HepG2 (cell line): ENCODE data around the gene GRB7. TPM values are rescaled to one million over a fixed set of nuclear protein-coding genes. Genes with fewer than 3 reads are reported as not detected.

Experiments used
- AHR ChIP-seq: IDR thresholded peaks from 2 replicates; pipeline ENCODE4 v1.6.1; 2018; ENCODE audit warnings: missing genetic modification reagents, missing compliant biosample characterization
- EZH2 ChIP-seq: conservative IDR thresholded peaks from 2 replicates; pipeline ENCODE4 v1.6.1; 2012; ENCODE audit warnings: mild to moderate bottlenecking, low read depth, low read length, moderate library complexity
- MAFG ChIP-seq: sonication (generic); formaldehyde crosslinking; IDR thresholded peaks from 2 replicates; pipeline ENCODE4 v1.5.1; 2020; ENCODE audit warnings: mild to moderate bottlenecking, missing genetic modification reagents
- MEF2D ChIP-seq: sonication (generic); formaldehyde crosslinking; IDR thresholded peaks from 2 replicates; pipeline ENCODE4 v1.5.1; 2020; ENCODE audit warnings: mild to moderate bottlenecking, missing genetic modification reagents
- NR3C1 ChIP-seq: sonication (generic); formaldehyde crosslinking; IDR thresholded peaks from 2 replicates; pipeline ENCODE4 v1.4.0; 2020; ENCODE audit warnings: missing genetic modification reagents
- TCF7 ChIP-seq: sonication (generic); IDR thresholded peaks from 2 replicates; pipeline ENCODE4 v1.6.1; 2016; ENCODE audit warnings: antibody characterized with exemption, low read depth
- TFAP4 ChIP-seq: sonication (generic); IDR thresholded peaks from 2 replicates; pipeline ENCODE4 v1.6.1; 2016; ENCODE audit warnings: low read depth, borderline replicate concordance
- ZBTB42 ChIP-seq: sonication (generic); formaldehyde crosslinking; IDR thresholded peaks from 2 replicates; pipeline ENCODE4 v1.5.0; 2020; ENCODE audit warnings: mild to moderate bottlenecking, missing genetic modification reagents
- ZBTB7A ChIP-seq: sonication (generic); formaldehyde crosslinking; IDR thresholded peaks from 2 replicates; pipeline ENCODE4 v1.8.0; 2022; ENCODE audit warnings: mild to moderate bottlenecking, missing genetic modification reagents
- ZFP36L1 ChIP-seq: sonication (generic); formaldehyde crosslinking; IDR thresholded peaks from 2 replicates; pipeline ENCODE4 v1.8.0; 2022; ENCODE audit warnings: mild to moderate bottlenecking, missing genetic modification reagents, moderate library complexity
- ZKSCAN1 ChIP-seq: fragments of 150-350 bp; IDR thresholded peaks from 2 replicates; pipeline ENCODE4 v1.6.1; 2014; ENCODE audit warnings: low read length
- ZNF142 ChIP-seq: sonication (generic); formaldehyde crosslinking; IDR thresholded peaks from 2 replicates; pipeline ENCODE4 v1.4.0; 2020; ENCODE audit warnings: missing genetic modification reagents
- ZNF33B ChIP-seq: sonication (generic); formaldehyde crosslinking; IDR thresholded peaks from 2 replicates; pipeline ENCODE4 v1.5.1; 2020; ENCODE audit warnings: mild to moderate bottlenecking, missing genetic modification reagents
- ZNF501 ChIP-seq: sonication (generic); formaldehyde crosslinking; IDR thresholded peaks from 2 replicates; pipeline ENCODE4 v1.5.1; 2020; ENCODE audit warnings: mild to moderate bottlenecking, moderate library complexity, missing genetic modification reagents
- ZNF646 ChIP-seq: sonication (generic); formaldehyde crosslinking; IDR thresholded peaks from 2 replicates; pipeline ENCODE4 v1.9.0; 2021; ENCODE audit warnings: mild to moderate bottlenecking, missing genetic modification reagents
- ZZZ3 ChIP-seq: sonication (generic); formaldehyde crosslinking; IDR thresholded peaks from 2 replicates; pipeline ENCODE4 v1.4.0; 2020; ENCODE audit warnings: missing genetic modification reagents, mild to moderate bottlenecking, borderline replicate concordance
- polyA plus RNA-seq, 8 experiments: library from polyadenylated mRNA; depleted of rRNA in 3 of 8; stranded (reverse) in 7 of 8; unstranded in 1 of 8; fragments of >200 nt; fragmentation: Illumina TruSeq in 4 of 8; extraction: Trizol in 4 of 8; gene quantifications; 2 replicates each; pipeline versions ENCODE4 v1.2.1 to v1.2.3, GENCODE V29; 2011 to 2016; ENCODE audit warnings: low read depth in 4 of 8, missing spikeins in 1 of 8, mixed read lengths in 1 of 8; ENCODE audit not compliant: insufficient read depth in 1 of 8
- total RNA-seq, 5 experiments: library from RNA; depleted of rRNA; stranded (reverse); fragments of >200 nt; fragmentation: Illumina TruSeq; extraction: Trizol; gene quantifications; 2 replicates each; pipeline ENCODE4 v1.2.3, GENCODE V29; 2016; ENCODE audit warnings: low read depth in 1 of 5

Gene GRB7
- total and polyA plus RNA-seq, 2 of the 13 experiments (the other 11 are each of a cell fraction or from before 2014, with no cell fraction given) = 60.2 to 77.7 TPM

GRCh38 chr17:39700148-39700987, 37.4 kb upstream of the GRB7 start (continued):
- TF ChIP-seq ZNF646 (CRISPR knock-in tag) (peak; percentile 22; the same call in 1 of the 2 replicates), ZFP36L1 (no peak), ZNF33B (CRISPR knock-in tag) (no peak; the same call in 1 of the 2 replicates), ZKSCAN1 (no peak), ZNF501 (CRISPR knock-in tag) (no peak), NR3C1 (CRISPR knock-in tag) (no peak), TCF7 (no peak), EZH2 (no peak), ZZZ3 (CRISPR knock-in tag) (no peak), ZBTB42 (CRISPR knock-in tag) (peak; percentile 71; the same call in 1 of the 2 replicates), AHR (CRISPR knock-in tag) (0 out of 2 replicates have a peak, but pooled peaks have one; percentile 2), MAFG (CRISPR knock-in tag) (no peak), ZNF142 (CRISPR knock-in tag) (no peak), MEF2D (CRISPR knock-in tag) (peak; percentile 35; the same call in 1 of the 2 replicates), TFAP4 (no peak), ZBTB7A (CRISPR knock-in tag) (no peak; the same call in 1 of the 2 replicates)
